Calu3 (cell line): ENCODE data around the gene MYBPC2. TPM values are rescaled to one million over a fixed set of nuclear protein-coding genes. Genes with fewer than 3 reads are reported as not detected.
A peak's percentile ranks its signal among the peaks of the same experiment; 100 is the strongest.

Source experiments
- BruUV-seq: library from RNA; stranded (reverse); fragments of 400-500 nt; replicated peaks from 2 replicates; lab custom pipeline; 2021; lab: Mats Ljungman, UMichigan
- CTCF ChIA-PET: fragments of 300-600 bp; sonication (Branson Sonifier 250); formaldehyde crosslinking; loops from one replicate; lab custom pipeline; 2022; ENCODE audit warnings: antibody characterized with exemption; lab: Charles Lee
- DNase-seq: peaks from one replicate; pipeline ENCODE4 v3.0.0; 2022
- H3K27ac Mint-ChIP-seq: one replicate; pipeline ENCODE4 v1.8.0; 2022; ENCODE audit warnings: mixed read lengths; ENCODE audit not compliant: unreplicated experiment
- H3K27me3 Mint-ChIP-seq: one replicate; pipeline ENCODE4 v1.8.0; 2022; ENCODE audit warnings: mixed read lengths; ENCODE audit not compliant: unreplicated experiment
- H3K36me3 Mint-ChIP-seq: one replicate; pipeline ENCODE4 v1.8.0; 2022; ENCODE audit warnings: mild to moderate bottlenecking, moderate library complexity, mixed read lengths; ENCODE audit not compliant: insufficient read depth, unreplicated experiment
- H3K4me1 Mint-ChIP-seq: one replicate; pipeline ENCODE4 v1.8.0; 2022; ENCODE audit warnings: mild to moderate bottlenecking, low read depth, mixed read lengths; ENCODE audit not compliant: unreplicated experiment
- H3K4me3 Mint-ChIP-seq: one replicate; pipeline ENCODE4 v1.8.0; 2022; ENCODE audit warnings: mild to moderate bottlenecking, low read depth, moderate library complexity, mixed read lengths; ENCODE audit not compliant: unreplicated experiment
- H3K9me3 Mint-ChIP-seq: one replicate; pipeline ENCODE4 v1.8.0; 2022; ENCODE audit warnings: low read depth, mixed read lengths; ENCODE audit not compliant: unreplicated experiment
- CTCF ChIP-seq: fragments of 200-600 bp; IDR thresholded peaks from one replicate; pipeline ENCODE4 v1.8.0; 2022; ENCODE audit warnings: antibody characterized with exemption; ENCODE audit not compliant: unreplicated experiment
- intact Hi-C: fragments of 100-400 bp; cut with micrococcal nuclease; formaldehyde crosslinking; loops from one replicate; pipeline ENCODE4 v1.10.0; 2022; ENCODE audit not compliant: unreplicated experiment
- total RNA-seq: library from RNA; stranded (reverse); gene quantifications from 2 replicates; pipeline ENCODE4 v1.2.3, GENCODE V29; 2022

Gene MYBPC2
- total RNA-seq, 1 experiment from 2014 or later = not detected

GRCh38 chr19:50514346-50515167 lies 81.9 kb downstream of the MYBPC2 start:
- Mint-ChIP-seq H3K4me3 (no peak overlapping the region), H3K27me3 (peaks cover 57% of the 10 kb centered on the region), H3K36me3 (peaks cover 51% of the 10 kb centered on the region), H3K9me3 (no peaks in the 10 kb centered on the region), H3K4me1 (peaks cover 13% of the 10 kb centered on the region), H3K27ac (peak overlapping the region; percentile 44)
- CTCF ChIA-PET = no interaction called here
- TF ChIP-seq CTCF = no peak
- no peak for DNase-seq
- intact Hi-C loops = no loop called here
- no TSS peak for BruUV-seq

GRCh38 chr19:50515168-50515561 lies 82.5 kb downstream of the MYBPC2 start:
- H3K4me1 Mint-ChIP-seq = peaks cover 13% of the 10 kb centered on the region
- DNase-seq = no peak
- H3K9me3 Mint-ChIP-seq = no peaks in the 10 kb centered on the region
- CTCF ChIA-PET = interaction anchor here (0.5 to 0.7 kb wide), 2 partner anchors 26 to 373 kb away, joined by 3 to 4 read pairs; no protein-coding TSS in a partner anchor
- peaks cover 57% of the 10 kb centered on the region for H3K27me3 Mint-ChIP-seq
- BruUV-seq = no TSS peak
- no peak for TF ChIP-seq CTCF
- no peak overlapping the region for H3K4me3 Mint-ChIP-seq
- peaks cover 50% of the 10 kb centered on the region for H3K36me3 Mint-ChIP-seq
- no peak overlapping the region for H3K27ac Mint-ChIP-seq
- intact Hi-C loops = no loop called here

Other genes starting within 250 kb of the MYBPC2 start
- 255 and 312 TPM in 2 replicates for gene MYH14, start 229.3 kb upstream of the MYBPC2 start, total RNA-seq
- gene KCNC3, start 103.5 kb upstream of the MYBPC2 start, total RNA-seq = 5.3 and 6.8 TPM in 2 replicates
- gene NAPSA, start 67.3 kb upstream of the MYBPC2 start, total RNA-seq = 1.9 and 3.6 TPM in 2 replicates
- 72.7 and 77.5 TPM in 2 replicates for gene NR1H2, start 56.4 kb upstream of the MYBPC2 start, total RNA-seq
- 67.1 and 81.9 TPM in 2 replicates for gene POLD1, start 48.5 kb upstream of the MYBPC2 start, total RNA-seq
- 1.2 and 1.3 TPM in 2 replicates for gene SPIB, start 14.0 kb upstream of the MYBPC2 start, total RNA-seq
- gene EMC10, start 43.6 kb downstream of the MYBPC2 start, total RNA-seq = 200 and 214 TPM in 2 replicates
- gene GARIN5A, start 44.0 kb downstream of the MYBPC2 start, total RNA-seq = 6.0 and 7.8 TPM in 2 replicates
- gene JOSD2, start 78.3 kb downstream of the MYBPC2 start, total RNA-seq = 33.5 and 38.6 TPM in 2 replicates
- gene ASPDH, start 81.0 kb downstream of the MYBPC2 start, total RNA-seq = not detected in 2 replicates
- not detected in 2 replicates for gene LRRC4B, start 135.5 kb downstream of the MYBPC2 start, total RNA-seq
- gene SYT3, start 207.0 kb downstream of the MYBPC2 start, total RNA-seq = not detected in 2 replicates
- gene C19orf81, start 216.6 kb downstream of the MYBPC2 start, total RNA-seq = not detected in 2 replicates